ENCODE measurements around the gene IQUB. TPM values are rescaled to one million over a fixed set of nuclear protein-coding genes. Genes with fewer than 3 reads are reported as not detected.

IQUB gene
- total and polyA plus RNA-seq, 2 donors (not counting 1 experiment from before 2014, with no cell fraction given) = 0.01 to 0.12 TPM

DNA sequence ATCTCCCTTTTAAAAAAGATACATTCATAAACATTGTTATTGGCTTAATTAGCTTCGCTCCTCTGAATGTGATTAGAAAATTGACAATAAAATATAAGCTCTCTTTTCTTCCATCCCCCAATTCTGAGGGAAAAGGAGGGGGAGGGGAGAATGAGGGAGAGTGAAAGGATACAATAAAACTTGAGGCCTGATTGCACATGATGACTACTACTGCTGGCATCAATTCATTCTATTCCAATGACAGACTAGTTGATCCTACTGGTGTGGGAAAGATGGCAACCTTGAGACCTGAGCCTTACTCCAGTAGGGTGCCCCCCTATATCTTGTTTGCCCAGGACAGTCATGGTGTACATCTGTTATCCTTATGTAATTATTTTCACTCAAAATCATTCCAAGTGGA lies 4.5 kb upstream of the IQUB start:
- TF ChIP-seq EZH2 (IDR thresholded peaks at IDR 0.05; ENCODE audit: borderline replicate concordance, insufficient read depth, low read depth, low read length, poor library complexity, severe bottlenecking) = no peak
- TF ChIP-seq, protein P1, sequence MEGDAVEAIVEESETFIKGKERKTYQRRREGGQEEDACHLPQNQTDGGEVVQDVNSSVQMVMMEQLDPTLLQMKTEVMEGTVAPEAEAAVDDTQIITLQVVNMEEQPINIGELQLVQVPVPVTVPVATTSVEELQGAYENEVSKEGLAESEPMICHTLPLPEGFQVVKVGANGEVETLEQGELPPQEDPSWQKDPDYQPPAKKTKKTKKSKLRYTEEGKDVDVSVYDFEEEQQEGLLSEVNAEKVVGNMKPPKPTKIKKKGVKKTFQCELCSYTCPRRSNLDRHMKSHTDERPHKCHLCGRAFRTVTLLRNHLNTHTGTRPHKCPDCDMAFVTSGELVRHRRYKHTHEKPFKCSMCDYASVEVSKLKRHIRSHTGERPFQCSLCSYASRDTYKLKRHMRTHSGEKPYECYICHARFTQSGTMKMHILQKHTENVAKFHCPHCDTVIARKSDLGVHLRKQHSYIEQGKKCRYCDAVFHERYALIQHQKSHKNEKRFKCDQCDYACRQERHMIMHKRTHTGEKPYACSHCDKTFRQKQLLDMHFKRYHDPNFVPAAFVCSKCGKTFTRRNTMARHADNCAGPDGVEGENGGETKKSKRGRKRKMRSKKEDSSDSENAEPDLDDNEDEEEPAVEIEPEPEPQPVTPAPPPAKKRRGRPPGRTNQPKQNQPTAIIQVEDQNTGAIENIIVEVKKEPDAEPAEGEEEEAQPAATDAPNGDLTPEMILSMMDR (IDR thresholded peaks at IDR 0.05) = no peak
- CTCF ChIA-PET = interaction anchor here (1.0 to 1.7 kb wide), 3 partner anchors 18 to 46 kb away, joined by 4 to 5 read pairs (median 4); partner anchors contain the start of gene NDUFA5
- POLR2A ChIA-PET = no interaction called here
- DNase-seq = no peak
- no peak overlapping the region for H3K4me3 Mint-ChIP-seq
- no peaks in the 10 kb centered on the region for H4K20me1 ChIP-seq (ENCODE audit: control insufficient read depth, insufficient read depth, low read length, poor library complexity, severe bottlenecking)
- no peak overlapping the region for H3K27ac ChIP-seq (ENCODE audit: low read length in 2 of 2)
- H3K4me1 Mint-ChIP-seq = peaks cover 9% of the 10 kb centered on the region
- H3K79me2 ChIP-seq (ENCODE audit: control insufficient read depth, insufficient read depth, low read length) = no peaks in the 10 kb centered on the region
- H3K9me3 Mint-ChIP-seq (ENCODE audit: insufficient read depth) = no peaks in the 10 kb centered on the region
- no peak overlapping the region for H3K4me3 ChIP-seq (ENCODE audit: control extremely low read depth in 1 of 5, extremely low read depth in 1 of 5, insufficient read depth in 1 of 5, low read depth in 2 of 5, low read length in 4 of 5)
- H3K9ac ChIP-seq (ENCODE audit: low read length) = no peak overlapping the region
- H3K27ac Mint-ChIP-seq = no peak overlapping the region
- no peak overlapping the region for H2AFZ ChIP-seq (ENCODE audit: insufficient read depth, low read depth, low read length, poor library complexity, severe bottlenecking)
- no peaks in the 10 kb centered on the region for H3K27me3 Mint-ChIP-seq
- peaks cover 5 to 13% of the 10 kb centered on the region in 2 donors for H3K4me1 ChIP-seq (ENCODE audit: control insufficient read depth in 2 of 2, insufficient read depth in 2 of 2, low read length in 2 of 2)
- WGBS (ENCODE audit: insufficient coverage) = no CpG with 5 or more reads among the region's 1 CpG
- H3K4me2 ChIP-seq (replicated peaks; ENCODE audit: low read depth, low read length, poor library complexity, severe bottlenecking) = no peak overlapping the region
- intact Hi-C loops (cut with micrococcal nuclease) = no loop called here
- peaks cover 0 to 3% (median 0%) of the 10 kb centered on the region in 3 donors for H3K9me3 ChIP-seq (ENCODE audit: control extremely low read depth in 1 of 3, control insufficient read depth in 2 of 3, insufficient read depth in 1 of 3, low read length in 2 of 3)
- ATAC-seq (ENCODE audit: low read depth) = no peak
- H3K36me3 ChIP-seq (replicated peaks in 1 of 2; ENCODE audit: control extremely low read depth in 1 of 2, control insufficient read depth in 1 of 2, extremely low read depth in 1 of 2, insufficient read depth in 2 of 2, low read length in 1 of 2) = peaks cover 1 to 9% of the 10 kb centered on the region in 2 experiments
- H3K27me3 ChIP-seq (replicated peaks in 1 of 4; ENCODE audit: control extremely low read depth in 1 of 4, control insufficient read depth in 3 of 4, insufficient read depth in 4 of 4, low read length in 3 of 4) = peaks cover 0 to 2% (median 0%) of the 10 kb centered on the region in 4 experiments

DNA sequence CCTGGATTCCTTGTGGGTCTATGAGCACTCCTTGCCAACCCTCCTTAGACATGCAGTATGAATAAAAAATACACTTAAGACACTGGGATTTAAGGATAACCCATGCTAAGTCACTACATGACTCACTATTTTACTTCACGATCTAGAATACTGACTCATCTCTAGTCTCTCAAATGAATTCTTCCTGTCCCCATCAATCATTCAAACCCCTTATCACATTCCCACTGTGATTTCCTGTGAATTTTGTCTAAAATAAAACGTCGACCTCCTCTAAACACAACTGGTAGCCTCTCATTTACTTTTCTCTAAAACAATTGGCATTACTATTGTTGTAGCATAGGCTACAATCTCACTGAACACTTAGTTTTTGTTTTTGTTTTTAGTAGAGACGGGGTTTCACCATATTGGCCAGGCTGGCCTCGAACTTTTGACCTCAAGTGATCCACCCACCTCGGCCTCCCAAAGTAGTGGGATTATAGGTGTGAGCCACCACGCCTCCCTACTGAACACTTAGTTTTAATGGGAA lies 3.9 kb upstream of the IQUB start:
- no peak for TF ChIP-seq EZH2 (IDR thresholded peaks at IDR 0.05; ENCODE audit: borderline replicate concordance, insufficient read depth, low read depth, low read length, poor library complexity, severe bottlenecking)
- TF ChIP-seq, protein P1 (IDR thresholded peaks at IDR 0.05) = no peak
- Mint-ChIP-seq H3K27ac (no peak overlapping the region), H3K9me3 (ENCODE audit: insufficient read depth) (no peaks in the 10 kb centered on the region), H3K27me3 (no peaks in the 10 kb centered on the region), H3K4me3 (no peak overlapping the region), H3K4me1 (peaks cover 14% of the 10 kb centered on the region)
- Histone ChIP-seq H3K27ac (ENCODE audit: low read length in 2 of 2) (no peak overlapping the region), H3K9ac (ENCODE audit: low read length) (no peak overlapping the region), H3K36me3 (replicated peaks in 1 of 2; ENCODE audit: control extremely low read depth in 1 of 2, control insufficient read depth in 1 of 2, extremely low read depth in 1 of 2, insufficient read depth in 2 of 2, low read length in 1 of 2) (peaks cover 1 to 5% of the 10 kb centered on the region in 2 experiments), H3K79me2 (ENCODE audit: control insufficient read depth, insufficient read depth, low read length) (no peaks in the 10 kb centered on the region), H3K4me1 (ENCODE audit: control insufficient read depth in 2 of 2, insufficient read depth in 2 of 2, low read length in 2 of 2) (peaks cover 10 to 15% of the 10 kb centered on the region in 2 donors), H3K27me3 (replicated peaks in 1 of 4; ENCODE audit: control extremely low read depth in 1 of 4, control insufficient read depth in 3 of 4, insufficient read depth in 4 of 4, low read length in 3 of 4) (peaks cover 0 to 3% (median 1%) of the 10 kb centered on the region in 4 experiments), H3K4me3 (ENCODE audit: control extremely low read depth in 1 of 5, extremely low read depth in 1 of 5, insufficient read depth in 1 of 5, low read depth in 2 of 5, low read length in 4 of 5) (no peak overlapping the region), H4K20me1 (ENCODE audit: control insufficient read depth, insufficient read depth, low read length, poor library complexity, severe bottlenecking) (no peaks in the 10 kb centered on the region), H3K9me3 (ENCODE audit: control extremely low read depth in 1 of 3, control insufficient read depth in 2 of 3, insufficient read depth in 1 of 3, low read length in 2 of 3) (peaks cover 0 to 3% (median 0%) of the 10 kb centered on the region in 3 donors), H3K4me2 (replicated peaks; ENCODE audit: low read depth, low read length, poor library complexity, severe bottlenecking) (no peak overlapping the region), H2AFZ (ENCODE audit: insufficient read depth, low read depth, low read length, poor library complexity, severe bottlenecking) (no peak overlapping the region)
- DNase-seq (no peak), ATAC-seq (ENCODE audit: low read depth) (no peak)
- WGBS (ENCODE audit: insufficient coverage) = 38% methylated on average over 1 of the region's 7 CpGs
- intact Hi-C loops (cut with micrococcal nuclease) = no loop called here
- ChIA-PET CTCF (interaction anchor here (1.0 to 1.9 kb wide), 3 partner anchors 44 to 46 kb away, joined by 4 to 7 read pairs (median 4); no protein-coding TSS in a partner anchor), POLR2A (no interaction called here)

Data from B cell (primary cell).